Measurements from ENCODE around the gene HEG1. TPM values are rescaled to one million over a fixed set of nuclear protein-coding genes. Genes with fewer than 3 reads are reported as not detected.

HEG1 gene
- total and polyA plus RNA-seq, 2 donors (not counting 3 experiments of a cell fraction or from before 2014, with no cell fraction given), result 50.1 to 106 TPM

- Histone ChIP-seq H3K9me3 (replicated peaks; ENCODE audit: control insufficient read depth, insufficient read depth, low read length) (no peaks in the 10 kb centered on the region), H3K4me2 (ENCODE audit: insufficient read depth, low read length) (no peak overlapping the region), H3K36me3 (ENCODE audit: control insufficient read depth in 2 of 2, extremely low read depth in 1 of 2, insufficient read depth in 2 of 2, low read length in 2 of 2) (peaks cover 4 to 17% of the 10 kb centered on the region in 2 experiments), H3K9ac (replicated peaks; ENCODE audit: extremely low read depth, insufficient read depth, low read length) (no peak overlapping the region), H3K4me1 (ENCODE audit: control insufficient read depth, extremely low read depth, insufficient read depth, low read length) (peaks cover 3% of the 10 kb centered on the region), H3K4me3 (replicated peaks in 1 of 3; ENCODE audit: insufficient read depth in 1 of 3, low read depth in 1 of 3, low read length in 3 of 3) (no peak overlapping the region), H2AFZ (ENCODE audit: low read depth, low read length) (no peak overlapping the region), H4K20me1 (replicated peaks; ENCODE audit: control insufficient read depth, extremely low read depth, insufficient read depth, low read length) (no peaks in the 10 kb centered on the region), H3K9me1 (replicated peaks; ENCODE audit: control insufficient read depth, extremely low read depth, insufficient read depth, low read length) (no peaks in the 10 kb centered on the region), H3K27ac (ENCODE audit: insufficient read depth, low read depth, low read length) (no peak overlapping the region), H3K79me2 (ENCODE audit: control insufficient read depth, insufficient read depth, low read length) (no peaks in the 10 kb centered on the region), H3K27me3 (ENCODE audit: control insufficient read depth in 2 of 2, insufficient read depth in 2 of 2, low read length in 2 of 2) (no peaks in the 10 kb centered on the region)
- TF ChIP-seq GATA2 (IDR thresholded peaks at IDR 0.05; ENCODE audit: insufficient read depth, insufficient read length, low read depth, low read length), result no peak
- TF ChIP-seq POLR2AphosphoS5 (IDR thresholded peaks at IDR 0.05; ENCODE audit: insufficient read depth, low read depth, low read length), result no peak
- no peak for TF ChIP-seq JUN (IDR thresholded peaks at IDR 0.05; ENCODE audit: borderline replicate concordance, insufficient read depth, insufficient read length, low read depth)
- TF ChIP-seq, protein P1, sequence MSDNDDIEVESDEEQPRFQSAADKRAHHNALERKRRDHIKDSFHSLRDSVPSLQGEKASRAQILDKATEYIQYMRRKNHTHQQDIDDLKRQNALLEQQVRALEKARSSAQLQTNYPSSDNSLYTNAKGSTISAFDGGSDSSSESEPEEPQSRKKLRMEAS (IDR thresholded peaks at IDR 0.05; ENCODE audit: insufficient read depth, insufficient read length), result no peak
- TF ChIP-seq, protein P2, sequence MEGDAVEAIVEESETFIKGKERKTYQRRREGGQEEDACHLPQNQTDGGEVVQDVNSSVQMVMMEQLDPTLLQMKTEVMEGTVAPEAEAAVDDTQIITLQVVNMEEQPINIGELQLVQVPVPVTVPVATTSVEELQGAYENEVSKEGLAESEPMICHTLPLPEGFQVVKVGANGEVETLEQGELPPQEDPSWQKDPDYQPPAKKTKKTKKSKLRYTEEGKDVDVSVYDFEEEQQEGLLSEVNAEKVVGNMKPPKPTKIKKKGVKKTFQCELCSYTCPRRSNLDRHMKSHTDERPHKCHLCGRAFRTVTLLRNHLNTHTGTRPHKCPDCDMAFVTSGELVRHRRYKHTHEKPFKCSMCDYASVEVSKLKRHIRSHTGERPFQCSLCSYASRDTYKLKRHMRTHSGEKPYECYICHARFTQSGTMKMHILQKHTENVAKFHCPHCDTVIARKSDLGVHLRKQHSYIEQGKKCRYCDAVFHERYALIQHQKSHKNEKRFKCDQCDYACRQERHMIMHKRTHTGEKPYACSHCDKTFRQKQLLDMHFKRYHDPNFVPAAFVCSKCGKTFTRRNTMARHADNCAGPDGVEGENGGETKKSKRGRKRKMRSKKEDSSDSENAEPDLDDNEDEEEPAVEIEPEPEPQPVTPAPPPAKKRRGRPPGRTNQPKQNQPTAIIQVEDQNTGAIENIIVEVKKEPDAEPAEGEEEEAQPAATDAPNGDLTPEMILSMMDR (IDR thresholded peaks at IDR 0.05; ENCODE audit: extremely low read depth in 1 of 2, insufficient read depth in 1 of 2, low read depth in 1 of 2, low read length in 2 of 2), result no peak
- TF ChIP-seq EZH2 (IDR thresholded peaks at IDR 0.05; ENCODE audit: borderline replicate concordance, low read depth, low read length, severe bottlenecking), result no peak
- no peak for TF ChIP-seq MYC (IDR thresholded peaks at IDR 0.05; ENCODE audit: low read depth, low read length)
- TF ChIP-seq POLR2A (IDR thresholded peaks at IDR 0.05; ENCODE audit: low read depth, low read length), result no peak
- no peak for TF ChIP-seq FOS (IDR thresholded peaks at IDR 0.05; ENCODE audit: borderline replicate concordance, insufficient read depth, low read length)
- DNase-seq (ENCODE audit: low read depth, low spot score) (no peak), FAIRE-seq (no peak)
- BruUV-seq (replicated peaks), result TSS peak; percentile 7
- CTCF ChIA-PET, result no interaction called here
- dilution Hi-C loops (cut with MboI; ENCODE audit: extremely low pct_ligation_motif_present, low sequenced_read_pairs), result no loop called here
- POLR2A ChIA-PET, result no interaction called here
- intact Hi-C loops (cut with micrococcal nuclease), result no loop called here
Observed at GRCh38 chr3:124969963-124970722, 85.7 kb downstream of the HEG1 start.
